Measurements from ENCODE around the gene ELOVL7. TPM values are rescaled to one million over a fixed set of nuclear protein-coding genes. Genes with fewer than 3 reads are reported as not detected.

ELOVL7 gene
- total RNA-seq, 4 donors from 2014 or later, result 16.6 to 57.6 (median 40.4) TPM

GRCh38 chr5:60811105-60811504 lies 33.0 kb downstream of the ELOVL7 start:
- Histone ChIP-seq H3K4me3 (no peak overlapping the region), H3K9me3 (no peaks in the 10 kb centered on the region), H3K27ac (no peak overlapping the region), H3K36me3 (no peaks in the 10 kb centered on the region), H3K27me3 (no peaks in the 10 kb centered on the region), H3K4me1 (no peaks in the 10 kb centered on the region)
- TF ChIP-seq POLR2A (IDR thresholded peaks at IDR 0.05) (no peak), CTCF (IDR thresholded peaks at IDR 0.05) (no peak), EP300 (IDR thresholded peaks at IDR 0.05) (no peak), POLR2AphosphoS5 (IDR thresholded peaks at IDR 0.05) (no peak)
- DNase-seq (ENCODE audit: low spot score in 2 of 2), result no peak

GRCh38 chr5:60810438-60811085 lies 33.5 kb downstream of the ELOVL7 start:
- WGBS, result 79% methylated on average over 2 of the region's 2 CpGs
- no peak overlapping the region for H3K27ac ChIP-seq

GRCh38 chr5:60809891-60810425 lies 34.1 kb downstream of the ELOVL7 start:
- no peaks in the 10 kb centered on the region for H3K36me3 ChIP-seq
- H3K27ac ChIP-seq, result no peak overlapping the region
- no peaks in the 10 kb centered on the region for H3K4me1 ChIP-seq
- no peak overlapping the region for H3K4me3 ChIP-seq
- H3K9me3 ChIP-seq, result no peaks in the 10 kb centered on the region
- H3K27me3 ChIP-seq, result no peaks in the 10 kb centered on the region
- TF ChIP-seq EP300 (IDR thresholded peaks at IDR 0.05), result no peak
- no peak for TF ChIP-seq CTCF (IDR thresholded peaks at IDR 0.05)
- 74% methylated on average over 1 of the region's 1 CpG for WGBS
- no peak for DNase-seq (ENCODE audit: low spot score in 2 of 2)

More at GRCh38 chr5:60810438-60811085, 33.5 kb downstream of the ELOVL7 start:
- no peaks in the 10 kb centered on the region for H3K4me1 ChIP-seq
- H3K27me3 ChIP-seq, result no peaks in the 10 kb centered on the region
- DNase-seq (ENCODE audit: low spot score in 2 of 2), result no peak
- TF ChIP-seq POLR2A (IDR thresholded peaks at IDR 0.05), result no peak
- TF ChIP-seq EP300 (IDR thresholded peaks at IDR 0.05), result no peak
- TF ChIP-seq CTCF (IDR thresholded peaks at IDR 0.05), result no peak
- TF ChIP-seq POLR2AphosphoS5 (IDR thresholded peaks at IDR 0.05), result no peak
- no peaks in the 10 kb centered on the region for H3K36me3 ChIP-seq
- no peak overlapping the region for H3K4me3 ChIP-seq
- no peaks in the 10 kb centered on the region for H3K9me3 ChIP-seq

GRCh38 chr5:60806591-60807243 lies 37.4 kb downstream of the ELOVL7 start:
- DNase-seq (ENCODE audit: low spot score in 2 of 2), result no peak
- H3K27ac ChIP-seq, result no peak overlapping the region
- H3K4me1 ChIP-seq, result no peaks in the 10 kb centered on the region
- H3K36me3 ChIP-seq, result no peaks in the 10 kb centered on the region
- WGBS, result 82% methylated on average over 5 of the region's 5 CpGs
- no peak overlapping the region for H3K4me3 ChIP-seq
- no peak for TF ChIP-seq POLR2A (IDR thresholded peaks at IDR 0.05)
- no peak for TF ChIP-seq EP300 (IDR thresholded peaks at IDR 0.05)
- TF ChIP-seq CTCF (IDR thresholded peaks at IDR 0.05), result no peak
- no peak for TF ChIP-seq POLR2AphosphoS5 (IDR thresholded peaks at IDR 0.05)
- no peaks in the 10 kb centered on the region for H3K9me3 ChIP-seq
- no peaks in the 10 kb centered on the region for H3K27me3 ChIP-seq

- no peaks in the 10 kb centered on the region for H3K27me3 ChIP-seq
- TF ChIP-seq POLR2AphosphoS5 (IDR thresholded peaks at IDR 0.05) (no peak), EP300 (IDR thresholded peaks at IDR 0.05) (no peak), POLR2A (IDR thresholded peaks at IDR 0.05) (no peak), CTCF (IDR thresholded peaks at IDR 0.05) (no peak)
- no peak overlapping the region for H3K27ac ChIP-seq
Observed at GRCh38 chr5:60805463-60805862, 38.6 kb downstream of the ELOVL7 start.

More at GRCh38 chr5:60805463-60805862, 38.6 kb downstream of the ELOVL7 start:
- Histone ChIP-seq H3K9me3 (no peaks in the 10 kb centered on the region), H3K36me3 (no peaks in the 10 kb centered on the region), H3K4me1 (no peaks in the 10 kb centered on the region), H3K4me3 (no peak overlapping the region)
- DNase-seq (ENCODE audit: low spot score in 2 of 2), result no peak

Data from suprapubic skin (tissue), 4 donors.